Uterus (tissue), 4 donors: Measurements from ENCODE around the gene MMAB. TPM values are rescaled to one million over a fixed set of nuclear protein-coding genes. Genes with fewer than 3 reads are reported as not detected.

ENCODE experiments used
- DNase-seq, 2 donors: peaks; one replicate each; pipeline ENCODE4 v3.0.0-alpha.2; 2019 to 2020
- H3K27ac ChIP-seq, 2 donors: fragments of 200-600 bp; sonication (generic); 1 replicate in 1 of 2; 2 replicates in 1 of 2; pipeline ENCODE4 v1.5.1; 2016 to 2018
- H3K27me3 ChIP-seq, 2 donors: fragments of 200-600 bp; sonication (generic); one replicate each; pipeline ENCODE4 v1.5.1; 2018 to 2019; ENCODE audit warnings: control low read depth in 1 of 2
- H3K36me3 ChIP-seq, 2 donors: fragments of 200-600 bp; sonication (generic); one replicate each; pipeline ENCODE4 v1.5.1; 2019; ENCODE audit warnings: control low read depth in 1 of 2
- H3K4me1 ChIP-seq, 2 donors: fragments of 200-600 bp; sonication (generic); one replicate each; pipeline ENCODE4 v1.5.1; 2018 to 2019; ENCODE audit warnings: control low read depth in 1 of 2
- H3K4me3 ChIP-seq, 2 donors: fragments of 200-600 bp; sonication (generic); 1 replicate in 1 of 2; 2 replicates in 1 of 2; pipeline ENCODE4 v1.5.1; 2018 to 2019; ENCODE audit warnings: mild to moderate bottlenecking in 1 of 2
- H3K9me3 ChIP-seq, 2 donors: fragments of 200-600 bp; sonication (generic); one replicate each; pipeline ENCODE4 v1.5.1; 2019; ENCODE audit warnings: control low read depth in 1 of 2
- POLR2A ChIP-seq, 2 donors: fragments of 450-650 bp; IDR thresholded peaks; one replicate each; pipeline ENCODE4 v1.6.1; 2016; ENCODE audit warnings: antibody characterized with exemption in 2 of 2, mild to moderate bottlenecking in 1 of 2, moderate library complexity in 1 of 2
- intact Hi-C: fragments of 100-400 bp; cut with DNase I; formaldehyde crosslinking; loops from one replicate; pipeline ENCODE4 v1.15.1; 2023; ENCODE audit warnings: low total_unique reads
- total RNA-seq, 4 donors: library from RNA; depleted of rRNA in 3 of 4; stranded (reverse); fragments of >200 nt in 3 of 4; gene quantifications; one replicate each; pipeline versions ENCODE4 v1.1.0 to v1.2.4, GENCODE V29; 2014 to 2023
- TF ChIP-seq, protein P1 (sequence below), 4 experiments: fragments of 200-600 bp in 2 of 4; fragments of 450-650 bp in 2 of 4; sonication (generic) in 2 of 4; IDR thresholded peaks; one replicate each; pipeline ENCODE4 v1.5.1; 2016 to 2019; ENCODE audit warnings: antibody characterized with exemption in 4 of 4, mild to moderate bottlenecking in 2 of 4, moderate library complexity in 1 of 4
- donor health status: DM: yes; HTN: yes; CAD: no.

The MMAB gene
- total RNA-seq, 4 donors from 2014 or later: 15.0 to 234 (median 21.5) TPM

DNA sequence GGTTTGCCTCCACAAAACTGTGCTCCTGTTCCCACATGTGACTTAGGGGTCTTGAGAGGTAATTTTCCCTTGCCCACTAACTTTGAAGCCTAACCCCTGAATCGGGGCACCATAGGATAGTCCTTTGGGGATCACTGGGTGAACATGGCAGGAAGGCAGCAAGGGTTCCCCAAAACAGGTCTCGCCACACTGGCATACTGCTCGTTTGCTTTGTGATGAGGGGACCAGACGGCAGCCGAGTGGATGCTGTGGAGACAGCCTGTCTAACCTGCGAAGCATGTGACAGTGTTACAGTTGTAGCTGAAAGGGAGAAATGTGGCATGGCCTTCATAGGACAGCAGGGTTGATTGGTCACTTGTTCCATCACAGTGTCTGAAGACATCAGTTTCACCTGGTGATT is 53.5 kb downstream of the MMAB start:
- no peak for TF ChIP-seq POLR2A (IDR thresholded peaks at IDR 0.05)
- TF ChIP-seq, protein P1, sequence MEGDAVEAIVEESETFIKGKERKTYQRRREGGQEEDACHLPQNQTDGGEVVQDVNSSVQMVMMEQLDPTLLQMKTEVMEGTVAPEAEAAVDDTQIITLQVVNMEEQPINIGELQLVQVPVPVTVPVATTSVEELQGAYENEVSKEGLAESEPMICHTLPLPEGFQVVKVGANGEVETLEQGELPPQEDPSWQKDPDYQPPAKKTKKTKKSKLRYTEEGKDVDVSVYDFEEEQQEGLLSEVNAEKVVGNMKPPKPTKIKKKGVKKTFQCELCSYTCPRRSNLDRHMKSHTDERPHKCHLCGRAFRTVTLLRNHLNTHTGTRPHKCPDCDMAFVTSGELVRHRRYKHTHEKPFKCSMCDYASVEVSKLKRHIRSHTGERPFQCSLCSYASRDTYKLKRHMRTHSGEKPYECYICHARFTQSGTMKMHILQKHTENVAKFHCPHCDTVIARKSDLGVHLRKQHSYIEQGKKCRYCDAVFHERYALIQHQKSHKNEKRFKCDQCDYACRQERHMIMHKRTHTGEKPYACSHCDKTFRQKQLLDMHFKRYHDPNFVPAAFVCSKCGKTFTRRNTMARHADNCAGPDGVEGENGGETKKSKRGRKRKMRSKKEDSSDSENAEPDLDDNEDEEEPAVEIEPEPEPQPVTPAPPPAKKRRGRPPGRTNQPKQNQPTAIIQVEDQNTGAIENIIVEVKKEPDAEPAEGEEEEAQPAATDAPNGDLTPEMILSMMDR (IDR thresholded peaks at IDR 0.05): no peak
- Histone ChIP-seq H3K27ac (peak overlapping the region in 1 of 2 donors; percentile 38), H3K4me3 (no peak overlapping the region), H3K36me3 (no peaks in the 10 kb centered on the region), H3K27me3 (no peaks in the 10 kb centered on the region), H3K9me3 (no peaks in the 10 kb centered on the region), H3K4me1 (no peaks in the 10 kb centered on the region)
- intact Hi-C loops: no loop called here
- DNase-seq: no peak

DNA sequence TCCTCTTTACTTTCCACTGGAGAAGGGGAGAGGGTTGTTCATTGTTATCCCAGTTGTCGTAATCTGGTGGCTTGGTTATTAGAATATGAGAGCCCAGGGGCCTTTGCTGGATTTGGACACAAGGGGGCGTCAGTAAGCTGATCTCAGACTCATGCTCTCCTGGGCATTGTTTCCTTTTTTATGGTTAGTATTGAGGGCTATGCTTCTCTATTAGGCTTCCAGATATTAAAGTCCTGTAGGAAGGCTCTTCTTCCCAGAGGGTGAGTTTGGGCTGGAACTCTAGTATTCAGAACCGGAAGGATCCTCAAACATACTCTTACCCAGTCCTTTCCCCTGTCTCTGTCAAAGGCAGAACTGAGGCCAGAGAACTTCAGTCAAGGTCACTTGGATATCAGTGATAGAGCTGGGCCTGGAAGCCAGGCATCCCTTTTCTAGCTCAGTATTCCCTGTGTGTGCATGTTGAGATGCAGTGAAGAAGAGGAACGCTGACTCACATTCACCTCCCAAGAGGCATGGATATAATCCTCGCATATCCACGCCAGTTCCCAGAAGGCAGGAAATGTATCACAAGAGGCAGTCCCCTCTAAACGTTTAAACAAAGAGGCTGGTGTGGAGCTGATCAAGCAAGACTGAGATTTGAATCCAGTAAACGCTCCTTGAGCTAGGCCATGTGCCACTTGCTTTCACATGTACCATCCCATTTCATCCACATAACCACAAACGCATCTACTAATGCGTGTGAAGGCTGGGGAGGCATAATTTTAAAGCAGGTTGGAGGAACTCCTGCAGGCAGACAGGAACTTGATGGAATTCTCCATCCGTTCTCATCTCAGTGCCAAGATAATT is 54.3 kb downstream of the MMAB start:
- Histone ChIP-seq H3K4me3 (no peak overlapping the region), H3K9me3 (no peaks in the 10 kb centered on the region), H3K36me3 (no peaks in the 10 kb centered on the region), H3K27ac (peak overlapping the region; percentile 10 to 38), H3K27me3 (no peaks in the 10 kb centered on the region), H3K4me1 (no peaks in the 10 kb centered on the region)
- intact Hi-C loops: no loop called here
- peak; percentile 28 to 40 for DNase-seq
- no peak for TF ChIP-seq POLR2A (IDR thresholded peaks at IDR 0.05)
- TF ChIP-seq, protein P1 (IDR thresholded peaks at IDR 0.05): peak; percentile 49 to 69 (median 52)

DNA sequence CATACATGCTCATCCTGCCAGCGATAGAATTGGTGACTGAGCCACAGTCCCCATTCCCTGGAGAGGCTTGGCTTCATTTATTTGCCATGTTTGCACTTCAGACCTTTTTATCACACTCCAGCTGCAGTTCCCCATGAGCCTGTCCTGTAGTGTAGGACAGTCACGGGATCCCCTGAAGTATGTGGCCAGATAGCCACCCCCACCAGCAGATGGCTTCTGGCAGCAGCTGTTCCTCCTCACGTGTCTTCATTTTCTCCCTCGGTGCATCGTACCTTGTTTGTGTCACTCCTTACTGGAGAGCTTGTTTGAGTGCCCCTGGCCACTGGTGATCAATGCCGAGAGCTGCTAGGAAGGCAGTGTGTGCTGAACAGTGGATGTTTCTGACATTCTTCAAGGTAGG is 55.7 kb downstream of the MMAB start:
- Histone ChIP-seq H3K9me3 (no peaks in the 10 kb centered on the region), H3K36me3 (no peaks in the 10 kb centered on the region), H3K27me3 (no peaks in the 10 kb centered on the region), H3K4me3 (no peak overlapping the region), H3K27ac (no peak overlapping the region), H3K4me1 (no peaks in the 10 kb centered on the region)
- no peak for DNase-seq
- TF ChIP-seq POLR2A (IDR thresholded peaks at IDR 0.05): no peak
- TF ChIP-seq, protein P1 (IDR thresholded peaks at IDR 0.05): no peak
- intact Hi-C loops: no loop called here

DNA sequence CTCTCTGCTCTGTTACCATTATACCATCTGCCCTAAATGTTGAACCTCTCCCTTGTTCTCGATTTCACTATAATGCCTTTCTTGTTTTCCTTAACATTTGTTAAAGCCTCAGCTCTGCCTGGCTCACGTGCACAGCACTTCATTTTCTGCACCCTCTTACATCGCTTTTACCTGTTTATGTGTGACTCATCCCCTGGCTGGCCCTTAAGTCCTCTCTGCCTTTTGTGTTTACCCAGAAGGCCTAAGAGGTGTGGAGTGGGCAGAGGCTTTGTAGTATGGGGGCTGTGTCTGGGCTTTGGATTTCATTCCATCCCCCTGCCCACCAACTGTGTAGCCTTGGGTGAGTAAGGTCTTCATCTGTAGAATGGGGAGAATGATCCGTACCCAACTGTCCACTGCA is 59.3 kb downstream of the MMAB start:
- Histone ChIP-seq H3K36me3 (no peaks in the 10 kb centered on the region), H3K27me3 (no peaks in the 10 kb centered on the region), H3K4me1 (no peaks in the 10 kb centered on the region), H3K27ac (no peak overlapping the region), H3K4me3 (no peak overlapping the region), H3K9me3 (no peaks in the 10 kb centered on the region)
- DNase-seq: no peak
- intact Hi-C loops: no loop called here
- no peak for TF ChIP-seq POLR2A (IDR thresholded peaks at IDR 0.05)
- TF ChIP-seq, protein P1 (IDR thresholded peaks at IDR 0.05): no peak

DNA sequence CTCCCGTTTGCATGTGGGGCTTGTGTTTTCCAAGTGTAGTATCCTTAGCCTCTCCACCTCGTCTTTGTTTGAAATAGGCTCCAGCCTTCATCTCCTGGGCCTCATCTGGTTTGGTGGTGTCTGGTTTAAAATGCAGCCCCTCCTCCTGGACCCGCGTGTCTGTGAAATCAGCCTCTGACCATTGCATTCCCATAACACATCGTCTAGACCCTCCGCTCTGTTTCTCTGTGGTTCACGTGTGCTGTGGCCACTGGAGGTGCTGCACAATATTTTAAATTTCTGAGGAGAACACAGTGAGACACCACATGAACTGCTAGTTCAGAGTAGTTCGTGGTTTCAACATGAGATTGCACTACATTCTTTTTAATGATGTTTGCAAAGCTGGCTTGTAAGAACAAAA is 60.3 kb downstream of the MMAB start:
- H3K4me1 ChIP-seq: no peaks in the 10 kb centered on the region
- no peak for DNase-seq
- H3K27ac ChIP-seq: no peak overlapping the region
- no peak overlapping the region for H3K4me3 ChIP-seq
- no peaks in the 10 kb centered on the region for H3K9me3 ChIP-seq
- no peaks in the 10 kb centered on the region for H3K36me3 ChIP-seq
- no peaks in the 10 kb centered on the region for H3K27me3 ChIP-seq
- intact Hi-C loops: no loop called here
- TF ChIP-seq, protein P1 (IDR thresholded peaks at IDR 0.05): no peak
- no peak for TF ChIP-seq POLR2A (IDR thresholded peaks at IDR 0.05)
